ENCODE measurements around the gene CIT.

Gene CIT

DNA sequence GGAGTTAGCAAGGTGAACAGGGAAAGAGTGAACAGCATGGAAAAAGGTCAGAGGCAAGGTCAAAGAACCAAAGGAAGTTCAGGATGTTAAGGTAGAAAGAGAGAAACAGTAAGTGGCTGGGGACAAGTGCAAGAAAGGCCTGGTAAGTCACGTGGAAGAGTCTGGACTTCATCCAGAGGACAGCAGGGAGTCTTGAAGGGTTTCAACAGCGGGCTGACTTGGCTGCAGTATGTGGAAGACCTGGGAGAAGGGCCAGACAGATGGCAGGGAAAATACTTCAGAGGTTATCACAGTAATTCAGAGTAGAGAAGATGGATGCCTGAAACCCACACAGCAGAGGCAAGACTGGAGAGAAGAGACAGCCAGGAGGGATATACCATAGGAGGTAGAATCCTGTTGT, 34.0 kb downstream of the CIT start:
- no peak for DNase-seq

DNA sequence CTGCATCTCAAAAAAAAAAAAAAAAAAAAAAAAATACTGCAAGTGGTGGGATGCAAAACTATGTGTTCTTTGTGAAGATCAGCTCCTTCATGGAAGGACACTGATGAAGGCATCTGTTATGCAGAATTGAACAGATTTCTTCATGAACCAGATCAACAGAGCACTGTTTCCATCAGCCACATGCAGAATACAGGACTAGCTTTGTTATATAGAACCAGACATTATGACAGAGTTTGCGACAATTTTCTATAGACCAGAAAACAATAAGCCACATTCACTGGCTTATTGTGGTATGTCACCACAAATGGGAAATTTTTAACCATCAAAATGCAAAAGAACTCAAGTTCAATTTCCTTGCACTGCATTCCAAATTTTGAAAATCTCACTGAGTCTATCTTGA, 34.7 kb downstream of the CIT start:
- DNase-seq, result no peak

DNA sequence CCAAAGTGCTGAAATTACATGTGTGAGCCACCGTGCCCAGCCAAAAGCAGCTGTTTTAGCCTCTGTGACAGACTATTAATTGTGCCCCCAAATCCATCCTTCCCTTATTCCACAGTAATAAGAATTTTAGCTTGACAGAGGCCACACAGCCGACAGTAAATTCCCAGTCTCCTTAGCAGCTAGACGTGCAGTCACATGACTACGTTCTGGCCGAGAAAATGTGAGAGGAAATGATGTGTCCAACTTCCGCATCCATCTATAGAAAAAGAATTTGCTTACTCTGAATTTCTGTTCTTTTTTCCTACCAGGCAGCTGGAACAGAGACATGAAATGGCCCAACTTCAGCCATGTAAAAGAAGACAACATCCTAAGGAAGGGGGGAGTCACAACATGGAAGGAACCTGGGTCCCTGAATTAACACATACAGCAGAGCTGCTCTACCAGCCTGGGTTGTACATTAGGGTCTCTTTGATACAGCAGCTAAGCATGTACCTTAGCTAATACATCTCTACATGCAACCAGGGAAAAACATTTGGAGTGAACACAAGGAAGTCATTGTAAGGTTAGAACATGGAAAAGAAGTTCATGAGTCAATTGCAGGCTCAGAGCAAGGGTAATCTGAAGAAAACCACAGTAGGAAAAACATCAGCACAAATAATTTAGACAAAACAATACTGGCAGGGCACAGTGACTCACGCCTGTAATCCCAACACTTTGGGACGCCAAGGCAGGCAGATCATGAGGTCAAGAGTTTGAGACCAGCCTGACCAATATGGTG, 35.5 kb downstream of the CIT start:
- no peak for DNase-seq

DNA sequence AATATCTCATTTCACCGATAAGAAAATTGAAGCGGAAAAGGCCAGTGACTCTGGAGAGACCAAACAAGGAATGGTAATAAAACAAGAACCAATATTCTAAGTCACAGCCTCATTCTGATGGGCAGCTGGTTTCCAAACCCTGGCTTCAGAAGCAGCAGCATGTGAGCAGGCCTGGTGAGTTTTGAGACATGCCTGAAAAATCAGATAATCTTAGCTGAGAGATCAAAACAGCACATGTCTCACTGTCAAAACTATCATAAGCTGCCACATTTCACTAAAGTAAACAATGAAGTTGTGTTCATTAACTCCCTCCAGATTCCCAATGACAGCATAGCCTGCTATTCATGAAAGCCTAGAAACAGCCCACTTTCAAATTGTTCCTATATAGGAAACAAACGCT, 36.5 kb downstream of the CIT start:
- no peak for DNase-seq

DNA sequence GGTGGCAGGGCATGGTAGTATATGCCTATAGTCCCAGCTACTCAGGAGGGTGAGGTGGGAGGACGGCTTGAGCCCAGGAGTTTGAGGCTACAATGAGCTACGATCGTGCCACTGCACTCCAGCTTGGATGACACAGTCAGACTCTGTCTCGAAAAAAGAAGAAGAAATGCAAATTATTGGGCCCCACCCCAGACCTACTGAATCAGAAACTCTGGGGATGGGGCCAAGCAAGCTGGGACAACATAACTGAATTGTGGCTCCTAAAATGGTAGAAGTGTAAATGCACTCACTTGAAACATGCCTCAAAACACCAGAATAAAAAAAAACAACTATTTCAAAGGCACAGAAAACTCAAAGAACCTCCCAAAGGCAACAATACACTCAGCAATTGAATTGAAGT, 37.0 kb downstream of the CIT start:
- DNase-seq, result no peak

DNA sequence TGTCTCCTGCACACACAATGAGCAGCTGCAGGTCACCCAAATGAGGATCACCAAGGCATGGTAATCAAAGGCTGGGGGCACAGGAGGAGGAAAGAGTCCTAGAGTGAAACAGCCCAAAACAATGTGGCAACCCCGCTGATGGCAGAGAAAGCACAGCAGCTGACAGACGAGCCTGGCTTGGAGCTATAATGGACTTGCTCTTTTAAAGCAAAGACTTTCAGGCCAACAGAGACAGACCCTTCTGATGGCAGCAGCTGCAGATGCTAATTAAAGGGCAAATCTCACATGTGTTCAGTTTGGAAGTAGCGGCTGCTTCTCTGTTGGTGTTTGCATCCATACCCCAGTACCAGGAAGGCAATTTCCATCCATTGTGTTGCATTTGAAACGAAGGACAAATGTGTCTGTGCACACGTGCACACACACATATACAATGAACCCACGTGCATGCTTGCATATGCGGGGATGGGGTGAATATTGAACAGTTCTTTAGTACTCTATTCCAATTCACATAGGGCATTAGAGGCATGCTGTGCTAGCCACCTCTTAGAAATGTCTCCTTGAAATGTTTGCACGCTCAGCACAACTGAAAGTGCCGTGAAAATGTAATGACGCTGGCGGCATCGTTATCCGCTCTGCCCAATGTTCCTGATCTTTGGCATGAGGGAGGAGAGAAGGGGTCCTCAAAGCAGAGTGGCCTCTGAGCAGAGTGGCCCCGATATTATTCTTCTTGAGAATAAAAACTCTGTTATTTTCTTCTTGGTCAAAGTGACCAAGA, 38.1 kb downstream of the CIT start:
- no peak for DNase-seq

DNA sequence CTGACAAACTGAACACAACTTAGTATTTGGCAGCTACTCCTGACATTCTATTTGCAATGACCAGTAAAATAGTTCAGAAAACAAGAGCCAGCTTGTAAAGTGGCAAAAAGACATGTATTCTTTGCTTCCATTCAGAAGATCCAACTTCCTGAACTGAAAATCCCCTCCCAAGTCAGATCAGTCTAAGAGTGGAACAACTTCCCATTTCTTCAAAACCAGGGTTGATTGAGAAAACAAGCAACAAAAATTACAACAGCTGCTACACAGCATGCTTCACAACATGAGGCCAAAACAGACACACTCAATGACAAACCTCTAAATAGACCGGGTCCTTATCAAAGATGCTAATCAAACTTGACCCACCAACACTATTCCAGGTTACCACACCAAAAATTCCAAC, 40.3 kb downstream of the CIT start:
- no peak for DNase-seq

- no peak for DNase-seq
Measured at GRCh38 chr12:119835068-119835467, 42.1 kb downstream of the CIT start.

- DNase-seq, result no peak
Measured at GRCh38 chr12:119829439-119829838, 47.7 kb downstream of the CIT start.

GRCh38 chr12:119828300-119828699, 48.8 kb downstream of the CIT start:
- DNase-seq, result no peak

- no peak for DNase-seq
Measured at GRCh38 chr12:119827760-119828159, 49.4 kb downstream of the CIT start.

GRCh38 chr12:119826661-119827445, 50.3 kb downstream of the CIT start:
- no peak for DNase-seq

GRCh38 chr12:119825262-119825661, 51.9 kb downstream of the CIT start:
- DNase-seq, result no peak

DNA sequence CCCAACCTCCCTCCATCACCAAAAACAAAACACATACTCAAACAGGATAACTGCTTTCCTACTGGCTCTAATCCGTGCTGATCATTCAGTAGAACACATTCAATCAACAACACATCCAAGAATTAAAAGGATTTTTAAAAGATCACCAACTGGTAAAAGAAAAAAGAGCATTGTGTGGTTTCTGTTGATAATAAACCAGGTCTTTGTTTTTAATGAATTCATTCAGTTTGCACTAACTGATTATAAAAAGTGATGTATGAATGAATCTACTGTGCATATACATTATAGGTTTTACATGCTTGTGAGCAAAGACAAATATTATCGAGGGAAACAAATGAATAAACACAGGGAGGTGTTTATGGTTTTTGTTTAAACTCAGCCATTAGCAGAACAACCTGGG, 55.1 kb downstream of the CIT start:
- no peak for DNase-seq

- DNase-seq, result no peak
Measured at GRCh38 chr12:119819322-119819721, 57.8 kb downstream of the CIT start.

GRCh38 chr12:119817546-119818343, 59.4 kb downstream of the CIT start:
- DNase-seq, result no peak

- DNase-seq, result no peak
Measured at GRCh38 chr12:119809023-119809422, 68.1 kb downstream of the CIT start.

DNA sequence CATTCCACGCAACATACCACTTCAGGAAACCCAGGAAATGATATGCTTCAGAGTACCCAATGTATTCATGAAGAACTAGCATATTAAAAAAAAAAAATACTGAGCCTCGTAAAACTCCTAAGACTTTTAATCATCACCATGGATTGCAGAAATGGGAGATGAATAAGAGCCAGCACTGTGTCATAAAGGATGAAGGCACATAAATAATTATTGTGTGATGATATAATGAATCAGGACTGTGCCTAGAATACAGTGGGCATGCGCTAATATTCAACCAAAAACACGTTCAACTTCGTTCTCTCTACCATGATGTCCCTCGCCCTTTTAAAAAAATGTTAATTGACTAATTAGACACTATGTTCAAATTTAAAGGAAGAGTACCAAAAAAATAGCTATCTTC, 68.7 kb downstream of the CIT start:
- DNase-seq, result no peak

GRCh38 chr12:119807380-119807779, 69.7 kb downstream of the CIT start:
- DNase-seq, result no peak

GRCh38 chr12:119804011-119804641, 73.0 kb downstream of the CIT start:
- no peak for DNase-seq

GRCh38 chr12:119803381-119803791, 73.7 kb downstream of the CIT start:
- no peak for DNase-seq

DNA sequence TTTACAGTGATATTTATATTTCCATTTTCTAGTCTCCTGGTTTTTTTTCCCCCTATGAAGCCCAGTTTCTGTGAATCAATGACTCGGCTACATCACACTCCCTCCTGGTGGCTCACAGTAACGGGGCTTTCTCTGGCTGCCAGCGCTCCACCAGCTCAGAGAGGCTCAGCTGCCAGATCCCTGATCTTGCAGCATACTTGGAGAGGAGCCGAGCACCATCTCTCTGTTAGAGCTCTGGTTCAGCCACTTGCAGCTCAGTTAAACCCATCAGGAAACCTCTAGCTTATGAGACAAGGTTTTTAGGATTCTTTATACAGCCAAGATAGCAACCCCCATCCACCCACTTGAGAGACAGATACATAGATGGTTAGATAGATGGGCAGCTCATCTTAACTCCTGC, 74.6 kb downstream of the CIT start:
- DNase-seq, result no peak
